ENCODE measurements around the gene RNF34.
A peak's percentile ranks its signal among the peaks of the same experiment; 100 is the strongest.

Gene RNF34

GRCh38 chr12:121391619-121392324, 8.1 kb upstream of the RNF34 start:
- DNase-seq (ENCODE audit: extremely low read depth, low read depth), result peak; percentile 30
- TF ChIP-seq, protein P1, sequence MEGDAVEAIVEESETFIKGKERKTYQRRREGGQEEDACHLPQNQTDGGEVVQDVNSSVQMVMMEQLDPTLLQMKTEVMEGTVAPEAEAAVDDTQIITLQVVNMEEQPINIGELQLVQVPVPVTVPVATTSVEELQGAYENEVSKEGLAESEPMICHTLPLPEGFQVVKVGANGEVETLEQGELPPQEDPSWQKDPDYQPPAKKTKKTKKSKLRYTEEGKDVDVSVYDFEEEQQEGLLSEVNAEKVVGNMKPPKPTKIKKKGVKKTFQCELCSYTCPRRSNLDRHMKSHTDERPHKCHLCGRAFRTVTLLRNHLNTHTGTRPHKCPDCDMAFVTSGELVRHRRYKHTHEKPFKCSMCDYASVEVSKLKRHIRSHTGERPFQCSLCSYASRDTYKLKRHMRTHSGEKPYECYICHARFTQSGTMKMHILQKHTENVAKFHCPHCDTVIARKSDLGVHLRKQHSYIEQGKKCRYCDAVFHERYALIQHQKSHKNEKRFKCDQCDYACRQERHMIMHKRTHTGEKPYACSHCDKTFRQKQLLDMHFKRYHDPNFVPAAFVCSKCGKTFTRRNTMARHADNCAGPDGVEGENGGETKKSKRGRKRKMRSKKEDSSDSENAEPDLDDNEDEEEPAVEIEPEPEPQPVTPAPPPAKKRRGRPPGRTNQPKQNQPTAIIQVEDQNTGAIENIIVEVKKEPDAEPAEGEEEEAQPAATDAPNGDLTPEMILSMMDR (IDR thresholded peaks at IDR 0.05; ENCODE audit: low read depth, low read length), result no peak

GRCh38 chr12:121392325-121392716, 7.6 kb upstream of the RNF34 start:
- TF ChIP-seq, protein P1 (IDR thresholded peaks at IDR 0.05; ENCODE audit: low read depth, low read length), result no peak
- no peak for DNase-seq (ENCODE audit: extremely low read depth, low read depth)

- TF ChIP-seq, protein P1 (IDR thresholded peaks at IDR 0.05; ENCODE audit: low read depth, low read length), result no peak
- DNase-seq (ENCODE audit: extremely low read depth, low read depth), result no peak
Observed at GRCh38 chr12:121397521-121397920, 2.4 kb upstream of the RNF34 start.

GRCh38 chr12:121398355-121398754, 1.6 kb upstream of the RNF34 start:
- no peak for DNase-seq (ENCODE audit: extremely low read depth, low read depth)
- TF ChIP-seq, protein P1 (IDR thresholded peaks at IDR 0.05; ENCODE audit: low read depth, low read length), result no peak

- no peak for DNase-seq (ENCODE audit: extremely low read depth, low read depth)
- TF ChIP-seq, protein P1 (IDR thresholded peaks at IDR 0.05; ENCODE audit: low read depth, low read length), result no peak
Observed at GRCh38 chr12:121400332-121401139, 618 bp downstream of the RNF34 start.

DNA sequence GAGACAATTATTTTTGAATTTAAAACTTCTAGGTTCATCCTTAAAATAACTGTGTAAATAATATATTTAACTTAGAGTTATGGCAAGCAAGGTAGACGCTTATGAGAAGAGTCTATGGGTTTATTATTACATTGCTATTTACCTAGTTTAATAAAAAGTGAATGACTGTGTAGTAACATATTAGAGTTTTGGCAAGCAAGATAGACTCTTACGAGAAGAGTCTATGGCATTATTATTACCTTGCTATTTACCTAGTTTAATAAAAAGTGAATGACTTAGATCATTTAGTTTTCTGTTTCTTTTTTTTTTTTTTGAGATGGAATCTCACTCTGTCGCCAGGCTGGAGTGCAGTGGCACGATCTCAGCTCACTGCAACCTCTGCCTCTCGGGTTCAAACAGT, 3.8 kb downstream of the RNF34 start:
- DNase-seq (ENCODE audit: extremely low read depth, low read depth), result no peak
- TF ChIP-seq, protein P1 (IDR thresholded peaks at IDR 0.05; ENCODE audit: low read depth, low read length), result no peak

DNA sequence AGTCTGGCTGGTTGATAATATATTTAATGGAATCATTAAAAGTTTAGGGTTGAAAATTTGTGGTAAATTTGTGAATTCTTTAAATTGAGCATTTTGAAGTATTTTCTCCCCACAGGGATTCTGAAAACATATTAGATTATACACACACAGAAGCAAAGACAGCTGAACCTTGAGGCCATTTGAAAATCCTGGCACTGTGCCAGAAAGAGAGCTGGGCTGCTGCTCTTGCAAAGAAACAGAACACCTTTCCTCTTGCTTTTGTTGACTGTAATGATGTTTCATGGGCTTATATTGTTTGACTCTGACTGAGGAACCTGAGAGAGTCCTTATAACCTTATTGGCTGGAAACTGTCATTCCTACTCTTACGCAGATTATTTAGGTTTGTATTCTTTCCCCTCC, 4.8 kb downstream of the RNF34 start:
- DNase-seq (ENCODE audit: extremely low read depth, low read depth), result no peak
- TF ChIP-seq, protein P1 (IDR thresholded peaks at IDR 0.05; ENCODE audit: low read depth, low read length), result no peak
